GM12878 (cell line): ENCODE data around the gene ABCB10.

Source experiments
- BCLAF1 ChIP-seq: fragments of 450-650 bp; IDR thresholded peaks from 2 replicates; pipeline ENCODE4 v1.6.1; 2017; ENCODE audit warnings: antibody characterized with exemption, mild to moderate bottlenecking, moderate library complexity
- BHLHE40 ChIP-seq, 2 experiments: fragments of 450-650 bp in 1 of 2; IDR thresholded peaks; 2 replicates each; pipeline ENCODE4 v1.6.1; 2011 to 2017; ENCODE audit warnings: low read depth in 2 of 2, borderline replicate concordance in 1 of 2, improper control_type of control experiment in 1 of 2, low read length in 1 of 2, mild to moderate bottlenecking in 1 of 2
- EGR1 ChIP-seq, 2 experiments: IDR thresholded peaks; 1 replicate in 1 of 2; 2 replicates in 1 of 2; pipeline ENCODE4 v1.6.1; 2011 to 2012; ENCODE audit warnings: low read depth in 2 of 2, low read length in 2 of 2, borderline replicate concordance in 1 of 2, mild to moderate bottlenecking in 1 of 2, moderate library complexity in 1 of 2
- MAX ChIP-seq: IDR thresholded peaks from 2 replicates; pipeline ENCODE4 v1.6.1; 2012; ENCODE audit warnings: low read depth, low read length, improper control_type of control experiment
- PBX3 ChIP-seq: IDR thresholded peaks from 2 replicates; pipeline ENCODE4 v1.6.1; 2011; ENCODE audit warnings: mild to moderate bottlenecking, low read depth, low read length, moderate library complexity; ENCODE audit not compliant: insufficient replicate concordance
- POLR2A ChIP-seq: IDR thresholded peaks from 2 replicates; pipeline ENCODE4 v1.6.1; 2011; ENCODE audit warnings: low read depth, mild to moderate bottlenecking, low read length
- RELB ChIP-seq: fragments of 450-650 bp; IDR thresholded peaks from 2 replicates; pipeline ENCODE4 v1.6.1; 2017; ENCODE audit warnings: low read depth, mild to moderate bottlenecking, moderate library complexity
- REST ChIP-seq: IDR thresholded peaks from 2 replicates; pipeline ENCODE4 v1.6.1; 2012; ENCODE audit warnings: mild to moderate bottlenecking, low read depth, low read length

GRCh38 chr1:229572286-229572685 is 13.8 kb upstream of the ABCB10 start:
- TF ChIP-seq RELB = no peak
- no peak for TF ChIP-seq BCLAF1
- no peak for TF ChIP-seq BHLHE40 (IDR thresholded peaks at IDR 0.05; ENCODE audit: borderline replicate concordance in 1 of 2, low read depth in 2 of 2, low read length in 1 of 2)
- no peak for TF ChIP-seq PBX3
- no peak for TF ChIP-seq REST
- TF ChIP-seq POLR2A = no peak
- TF ChIP-seq EGR1 (IDR thresholded peaks at IDR 0.05; ENCODE audit: borderline replicate concordance in 1 of 2, low read depth in 2 of 2, low read length in 2 of 2) = no peak
- TF ChIP-seq MAX = no peak
